ENCODE results near the gene THAP7. TPM values are rescaled to one million over a fixed set of nuclear protein-coding genes. Genes with fewer than 3 reads are reported as not detected.

The THAP7 gene
- total RNA-seq, 1 experiment from 2014 or later = 23.5 TPM

DNA sequence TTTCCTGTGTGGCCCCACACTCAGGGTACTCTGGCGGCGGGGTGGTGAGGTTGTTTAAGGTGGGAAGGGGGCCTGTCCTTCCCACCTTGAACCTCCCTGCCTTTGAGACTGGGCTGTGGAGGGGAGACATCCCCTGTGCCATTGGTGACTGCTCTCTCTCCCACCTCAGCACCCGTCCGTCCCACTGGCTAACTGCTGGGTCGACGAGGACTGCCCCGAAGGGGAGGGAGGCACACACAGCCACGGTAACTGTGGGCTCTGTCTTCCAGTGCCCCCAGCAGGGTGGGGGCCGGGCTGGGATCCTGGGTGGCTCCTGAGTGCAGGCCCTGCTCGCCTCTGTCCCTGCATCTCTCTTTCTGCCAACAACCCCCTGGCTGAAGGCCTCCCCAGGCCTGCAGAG, 20.6 kb upstream of the THAP7 start:
- TF ChIP-seq POLR2AphosphoS5 (IDR thresholded peaks at IDR 0.05; ENCODE audit: low read depth, low read length) (no peak), SIN3A (IDR thresholded peaks at IDR 0.05; ENCODE audit: borderline replicate concordance, insufficient read depth, low read depth, low read length) (no peak), TCF7L2 (IDR thresholded peaks at IDR 0.05; ENCODE audit: low read depth, low read length) (no peak)
- TF ChIP-seq, protein P1, sequence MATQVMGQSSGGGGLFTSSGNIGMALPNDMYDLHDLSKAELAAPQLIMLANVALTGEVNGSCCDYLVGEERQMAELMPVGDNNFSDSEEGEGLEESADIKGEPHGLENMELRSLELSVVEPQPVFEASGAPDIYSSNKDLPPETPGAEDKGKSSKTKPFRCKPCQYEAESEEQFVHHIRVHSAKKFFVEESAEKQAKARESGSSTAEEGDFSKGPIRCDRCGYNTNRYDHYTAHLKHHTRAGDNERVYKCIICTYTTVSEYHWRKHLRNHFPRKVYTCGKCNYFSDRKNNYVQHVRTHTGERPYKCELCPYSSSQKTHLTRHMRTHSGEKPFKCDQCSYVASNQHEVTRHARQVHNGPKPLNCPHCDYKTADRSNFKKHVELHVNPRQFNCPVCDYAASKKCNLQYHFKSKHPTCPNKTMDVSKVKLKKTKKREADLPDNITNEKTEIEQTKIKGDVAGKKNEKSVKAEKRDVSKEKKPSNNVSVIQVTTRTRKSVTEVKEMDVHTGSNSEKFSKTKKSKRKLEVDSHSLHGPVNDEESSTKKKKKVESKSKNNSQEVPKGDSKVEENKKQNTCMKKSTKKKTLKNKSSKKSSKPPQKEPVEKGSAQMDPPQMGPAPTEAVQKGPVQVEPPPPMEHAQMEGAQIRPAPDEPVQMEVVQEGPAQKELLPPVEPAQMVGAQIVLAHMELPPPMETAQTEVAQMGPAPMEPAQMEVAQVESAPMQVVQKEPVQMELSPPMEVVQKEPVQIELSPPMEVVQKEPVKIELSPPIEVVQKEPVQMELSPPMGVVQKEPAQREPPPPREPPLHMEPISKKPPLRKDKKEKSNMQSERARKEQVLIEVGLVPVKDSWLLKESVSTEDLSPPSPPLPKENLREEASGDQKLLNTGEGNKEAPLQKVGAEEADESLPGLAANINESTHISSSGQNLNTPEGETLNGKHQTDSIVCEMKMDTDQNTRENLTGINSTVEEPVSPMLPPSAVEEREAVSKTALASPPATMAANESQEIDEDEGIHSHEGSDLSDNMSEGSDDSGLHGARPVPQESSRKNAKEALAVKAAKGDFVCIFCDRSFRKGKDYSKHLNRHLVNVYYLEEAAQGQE (IDR thresholded peaks at IDR 0.05; ENCODE audit: insufficient read depth in 1 of 2, low read depth in 2 of 2, low read length in 1 of 2) = no peak
- TF ChIP-seq, protein P2, sequence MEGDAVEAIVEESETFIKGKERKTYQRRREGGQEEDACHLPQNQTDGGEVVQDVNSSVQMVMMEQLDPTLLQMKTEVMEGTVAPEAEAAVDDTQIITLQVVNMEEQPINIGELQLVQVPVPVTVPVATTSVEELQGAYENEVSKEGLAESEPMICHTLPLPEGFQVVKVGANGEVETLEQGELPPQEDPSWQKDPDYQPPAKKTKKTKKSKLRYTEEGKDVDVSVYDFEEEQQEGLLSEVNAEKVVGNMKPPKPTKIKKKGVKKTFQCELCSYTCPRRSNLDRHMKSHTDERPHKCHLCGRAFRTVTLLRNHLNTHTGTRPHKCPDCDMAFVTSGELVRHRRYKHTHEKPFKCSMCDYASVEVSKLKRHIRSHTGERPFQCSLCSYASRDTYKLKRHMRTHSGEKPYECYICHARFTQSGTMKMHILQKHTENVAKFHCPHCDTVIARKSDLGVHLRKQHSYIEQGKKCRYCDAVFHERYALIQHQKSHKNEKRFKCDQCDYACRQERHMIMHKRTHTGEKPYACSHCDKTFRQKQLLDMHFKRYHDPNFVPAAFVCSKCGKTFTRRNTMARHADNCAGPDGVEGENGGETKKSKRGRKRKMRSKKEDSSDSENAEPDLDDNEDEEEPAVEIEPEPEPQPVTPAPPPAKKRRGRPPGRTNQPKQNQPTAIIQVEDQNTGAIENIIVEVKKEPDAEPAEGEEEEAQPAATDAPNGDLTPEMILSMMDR (IDR thresholded peaks at IDR 0.05) = no peak
- DNase-seq (ENCODE audit: low read depth, low spot score) (no peak), ATAC-seq (no peak)
- ChIA-PET POLR2A (no interaction called here), CTCF (no interaction called here)
- no peaks in the 10 kb centered on the region for H3K4me1 ChIP-seq (ENCODE audit: control insufficient read depth, insufficient read depth, low read length)
- in situ Hi-C loops (cut with HindIII; ENCODE audit: low pct_unique_long_range_greater_than_20kb, low sequenced_read_pairs) = no loop called here
- intact Hi-C loops (cut with micrococcal nuclease; ENCODE audit: unreplicated experiment) = no loop called here
- H3K36me3 ChIP-seq (ENCODE audit: control insufficient read depth, insufficient read depth, low read length) = no peaks in the 10 kb centered on the region
- no peaks in the 10 kb centered on the region for H3K9me3 ChIP-seq (ENCODE audit: control insufficient read depth, insufficient read depth, low read depth, low read length)
- no TSS peak for BruUV-seq (replicated peaks)
- H3K27ac ChIP-seq (ENCODE audit: low read length) = no peak overlapping the region
- H3K27me3 ChIP-seq (ENCODE audit: control insufficient read depth, insufficient read depth, low read length) = no peaks in the 10 kb centered on the region
- no peak overlapping the region for H3K4me3 ChIP-seq (ENCODE audit: low read depth in 2 of 2, low read length in 2 of 2)

DNA sequence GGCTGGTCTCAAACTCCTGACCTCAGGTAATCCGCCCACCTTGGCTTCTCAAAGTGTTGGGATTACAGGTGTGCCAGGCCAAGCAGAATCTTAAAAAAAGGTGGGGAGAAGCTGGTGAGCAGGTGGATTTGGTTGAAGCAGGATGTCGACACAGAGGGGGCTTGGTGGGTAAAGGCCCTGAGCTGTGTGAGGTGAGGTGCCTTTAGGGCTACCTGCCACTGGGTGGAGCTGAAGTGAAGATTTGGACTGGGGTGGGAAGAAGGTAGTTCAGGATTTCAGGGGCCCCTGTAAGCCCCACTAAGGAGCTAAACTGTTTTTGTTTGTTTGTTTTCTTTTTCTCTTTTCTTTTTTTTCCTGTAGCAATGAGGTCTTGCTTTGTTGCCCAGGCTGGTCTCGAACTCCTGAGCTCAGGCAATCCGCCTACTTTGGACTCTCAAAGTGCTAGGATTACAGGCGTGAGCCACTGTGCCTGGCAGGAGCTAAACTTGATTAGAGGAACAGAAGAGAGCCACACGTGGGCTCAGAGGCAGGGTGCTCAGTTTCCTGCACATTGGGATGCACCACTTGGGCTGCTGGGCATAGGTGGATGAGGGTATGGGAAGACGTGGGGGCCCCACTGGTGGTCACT, 19.0 kb upstream of the THAP7 start:
- no peak; the same call in 1 of the 2 replicates for ATAC-seq

More for the DNA sequence above, 19.0 kb upstream of the THAP7 start:
- Histone ChIP-seq H3K4me3 (ENCODE audit: low read depth in 2 of 2, low read length in 2 of 2) (no peak overlapping the region), H3K4me1 (ENCODE audit: control insufficient read depth, insufficient read depth, low read length) (no peaks in the 10 kb centered on the region), H3K9me3 (ENCODE audit: control insufficient read depth, insufficient read depth, low read depth, low read length) (no peaks in the 10 kb centered on the region), H3K36me3 (ENCODE audit: control insufficient read depth, insufficient read depth, low read length) (no peaks in the 10 kb centered on the region), H3K27me3 (ENCODE audit: control insufficient read depth, insufficient read depth, low read length) (no peaks in the 10 kb centered on the region), H3K27ac (ENCODE audit: low read length) (no peak overlapping the region)
- intact Hi-C loops (cut with micrococcal nuclease; ENCODE audit: unreplicated experiment) (no loop called here), in situ Hi-C loops (cut with HindIII; ENCODE audit: low pct_unique_long_range_greater_than_20kb, low sequenced_read_pairs) (no loop called here)
- ChIA-PET CTCF (no interaction called here), POLR2A (interaction anchor here (0.6 kb wide), 1 partner anchor 10 kb away, joined by 3 read pairs; no protein-coding TSS in a partner anchor)
- no TSS peak for BruUV-seq (replicated peaks)
- DNase-seq (ENCODE audit: low read depth, low spot score) = no peak
- TF ChIP-seq TCF7L2 (IDR thresholded peaks at IDR 0.05; ENCODE audit: low read depth, low read length) (no peak), POLR2AphosphoS5 (IDR thresholded peaks at IDR 0.05; ENCODE audit: low read depth, low read length) (no peak), SIN3A (IDR thresholded peaks at IDR 0.05; ENCODE audit: borderline replicate concordance, insufficient read depth, low read depth, low read length) (no peak)
- TF ChIP-seq, protein P2 (IDR thresholded peaks at IDR 0.05) = no peak

Data from Panc1 (cell line).